ENCODE data around the gene UBA52.
A peak's percentile ranks its signal among the peaks of the same experiment; 100 is the strongest.

The UBA52 gene

DNA sequence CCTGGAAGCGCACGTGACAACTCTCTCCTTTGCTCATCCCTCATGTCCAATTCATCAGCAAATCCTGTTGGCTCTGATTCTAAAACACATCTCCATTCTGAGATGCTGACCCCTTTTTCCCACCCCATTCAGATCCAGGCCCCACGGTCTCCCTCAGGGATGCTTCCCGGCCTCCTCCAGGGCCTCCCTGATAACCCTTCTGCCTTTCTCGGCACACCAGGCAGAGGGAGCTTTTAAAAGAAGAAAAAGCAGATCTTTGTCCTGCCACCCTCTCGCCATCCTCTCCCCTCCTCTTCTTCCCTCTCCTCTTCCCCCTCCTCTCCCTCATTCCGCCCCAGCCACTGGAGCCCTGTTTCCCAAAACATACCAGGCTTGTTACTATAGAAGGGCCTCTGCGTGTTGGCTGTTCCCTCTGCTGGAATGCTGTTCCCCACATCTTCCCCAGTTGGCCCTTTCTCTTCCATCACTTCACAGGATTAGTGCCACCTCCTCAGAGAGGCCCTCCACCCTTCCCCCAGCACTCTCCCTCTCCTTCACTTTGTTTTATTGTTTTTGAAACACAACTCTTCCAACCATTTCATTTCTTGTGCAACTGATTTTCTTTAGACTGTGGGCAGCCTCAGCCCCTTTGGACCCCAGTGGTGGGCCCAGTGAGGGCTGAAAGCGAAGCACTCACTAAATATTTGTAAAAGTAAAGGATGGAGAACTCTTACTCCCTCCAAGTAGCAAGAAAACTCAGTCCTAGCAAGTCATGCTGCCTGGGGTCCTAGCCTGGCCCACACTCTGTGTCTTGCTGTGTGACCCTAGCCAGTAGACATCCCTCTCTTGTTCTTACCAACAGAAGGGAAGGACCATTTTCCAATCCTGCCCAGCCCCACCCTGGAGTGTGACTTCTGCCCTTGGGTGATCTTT, 37.4 kb downstream of the UBA52 start:
- no peak for DNase-seq (ENCODE audit: low read depth)

GRCh38 chr19:18609717-18610051, 38.0 kb downstream of the UBA52 start:
- DNase-seq (ENCODE audit: low read depth): no peak

- no peak for DNase-seq (ENCODE audit: low read depth)
Observed at GRCh38 chr19:18610245-18610555, 38.5 kb downstream of the UBA52 start.

- no peak for DNase-seq (ENCODE audit: low read depth)
Observed at GRCh38 chr19:18610556-18611326, 39.1 kb downstream of the UBA52 start.

- no peak for DNase-seq (ENCODE audit: low read depth)
Observed at GRCh38 chr19:18611327-18612050, 39.8 kb downstream of the UBA52 start.

DNA sequence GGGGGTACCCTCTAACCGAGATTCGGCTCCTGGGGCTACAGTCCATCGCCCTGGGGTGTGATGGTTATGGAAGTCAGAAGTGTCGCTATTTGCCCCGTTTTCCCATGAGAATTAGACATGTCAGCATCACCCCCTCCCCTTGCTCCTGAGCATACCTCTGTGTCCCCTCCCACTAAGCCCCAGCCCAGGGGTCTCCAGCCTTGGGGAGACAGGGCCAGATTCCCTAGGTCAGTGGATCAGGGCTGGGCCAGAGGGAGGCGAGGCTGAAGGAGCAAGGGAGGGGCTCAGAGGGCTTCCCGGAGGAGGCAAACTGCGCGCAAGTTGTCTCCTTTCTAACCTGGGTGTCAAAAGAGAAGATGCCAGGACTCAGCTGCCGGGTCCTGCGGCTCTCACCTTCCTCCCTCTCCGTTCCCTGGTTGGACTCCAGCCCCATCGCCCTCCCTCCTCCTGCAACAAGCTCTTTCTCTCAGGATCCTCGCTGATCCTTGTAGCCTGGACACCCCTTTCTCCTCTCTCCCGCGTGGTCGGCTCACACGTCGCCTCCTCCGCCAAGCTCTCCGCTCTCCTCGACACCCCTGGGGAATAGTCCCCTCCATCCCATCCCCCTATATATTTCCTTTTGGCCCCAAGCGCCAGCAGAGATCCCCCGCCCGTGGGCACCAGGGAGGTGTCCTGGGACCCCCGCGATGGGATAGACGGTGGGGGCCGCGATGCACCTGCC, 40.6 kb downstream of the UBA52 start:
- DNase-seq (ENCODE audit: low read depth): no peak

DNA sequence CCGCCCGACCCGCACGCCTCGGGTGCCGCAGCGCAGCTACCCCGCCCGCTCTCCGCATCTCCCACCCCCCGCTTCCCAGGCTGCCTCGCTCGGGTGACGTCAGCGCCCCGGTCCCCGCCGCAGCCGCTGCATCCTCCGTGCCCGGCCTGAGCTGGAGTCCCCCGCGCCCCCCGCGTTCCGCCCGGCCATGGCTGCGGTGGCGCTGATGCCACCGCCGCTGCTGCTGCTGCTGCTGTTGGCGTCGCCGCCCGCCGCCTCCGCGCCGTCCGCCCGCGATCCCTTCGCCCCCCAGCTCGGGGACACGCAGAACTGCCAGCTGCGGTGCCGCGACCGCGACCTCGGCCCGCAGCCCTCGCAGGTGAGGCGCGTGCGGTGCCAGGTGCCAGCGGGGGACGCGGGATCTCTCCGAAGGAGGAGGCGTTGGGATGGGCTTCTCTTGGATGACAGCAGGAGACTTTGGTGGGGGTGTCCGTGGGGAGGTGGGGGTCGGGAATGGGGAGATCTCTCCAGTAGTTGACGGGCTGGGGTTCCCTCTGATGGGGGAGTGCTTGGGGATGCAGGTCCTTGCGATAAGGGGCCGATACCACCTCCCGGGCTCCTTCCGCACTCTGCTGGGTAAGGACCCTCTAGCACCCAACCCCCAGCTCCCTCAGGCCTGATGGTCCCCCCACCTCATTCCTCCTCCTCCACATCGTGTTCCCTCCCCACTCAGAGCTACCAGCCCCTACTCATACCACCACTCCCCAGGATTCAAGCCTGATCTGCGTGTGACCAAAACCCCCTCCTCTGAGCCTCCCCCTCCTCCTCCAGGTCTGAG, 41.3 kb downstream of the UBA52 start, which contains the start of gene TMEM59L:
Gene TMEM59L, plus strand, starts transcription at position 99 of the 817 bp plus-strand sequence. Its CDS starts 89 bp downstream, at position 188.
- DNase-seq (ENCODE audit: low read depth): peak; percentile 41

DNA sequence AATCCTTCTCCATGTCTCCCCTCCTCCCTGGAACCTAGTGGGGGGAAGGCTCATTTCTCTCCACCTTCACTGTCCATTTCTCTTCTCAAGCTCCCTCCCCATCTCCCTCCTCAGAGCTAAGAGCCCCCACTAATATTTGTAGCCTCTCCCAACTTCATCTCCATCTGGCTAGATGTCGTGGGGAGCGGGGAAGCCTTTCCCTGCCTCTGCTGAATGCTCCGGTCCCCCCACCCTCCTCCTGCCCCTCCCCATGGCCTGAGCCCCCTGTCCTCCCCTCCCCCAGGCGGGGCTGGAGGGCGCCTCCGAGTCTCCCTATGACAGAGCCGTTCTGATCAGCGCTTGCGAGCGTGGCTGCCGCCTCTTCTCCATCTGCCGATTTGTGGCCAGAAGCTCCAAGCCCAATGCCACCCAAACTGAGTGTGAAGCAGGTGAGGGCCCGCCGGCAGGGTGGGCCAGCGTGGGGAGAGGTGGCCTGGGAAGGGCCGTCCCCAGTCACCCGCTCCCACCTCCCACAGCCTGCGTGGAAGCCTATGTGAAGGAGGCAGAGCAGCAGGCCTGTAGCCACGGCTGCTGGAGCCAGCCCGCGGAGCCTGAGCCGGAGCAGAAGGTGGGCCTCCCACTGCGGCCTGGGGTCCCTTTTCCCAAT, 42.1 kb downstream of the UBA52 start:
- no peak for DNase-seq (ENCODE audit: low read depth)

- no peak for DNase-seq (ENCODE audit: low read depth)
Observed at GRCh38 chr19:18616023-18616422, 44.4 kb downstream of the UBA52 start.

DNA sequence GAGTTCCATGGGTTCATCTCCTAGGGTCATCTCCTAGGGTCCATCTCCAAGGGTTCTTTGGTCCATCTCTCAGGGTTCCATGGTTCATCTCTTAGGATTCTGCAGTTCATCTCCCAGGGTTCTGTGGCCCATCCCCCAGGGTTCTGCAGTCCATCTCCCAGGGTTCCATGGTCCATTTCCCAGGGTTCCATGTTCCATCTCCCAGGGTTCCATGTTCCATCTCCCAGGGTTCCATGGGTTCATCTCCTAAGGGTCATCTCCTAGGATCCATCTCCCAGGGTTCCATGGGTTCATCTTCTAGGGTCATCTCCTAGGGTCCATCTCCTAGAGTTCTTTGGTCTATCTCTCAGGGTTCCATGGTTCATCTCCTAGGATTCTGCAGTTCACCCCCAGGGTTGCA, 45.9 kb downstream of the UBA52 start:
- DNase-seq (ENCODE audit: low read depth): no peak

GRCh38 chr19:18618236-18618635, 46.6 kb downstream of the UBA52 start:
- DNase-seq (ENCODE audit: low read depth): no peak

GRCh38 chr19:18620311-18620710, 48.7 kb downstream of the UBA52 start:
- DNase-seq (ENCODE audit: low read depth): no peak

- DNase-seq (ENCODE audit: low read depth): no peak
Observed at GRCh38 chr19:18620902-18621301, 49.2 kb downstream of the UBA52 start.

GRCh38 chr19:18626906-18627305, 55.2 kb downstream of the UBA52 start:
- DNase-seq (ENCODE audit: low read depth): no peak
